ENCODE data around the gene WNT3.

GRCh38 chr17:46773221-46773605 lies 45.3 kb downstream of the WNT3 start:
- no peak for TF ChIP-seq PRDM4 (tag by site-specific recombination; IDR thresholded peaks at IDR 0.05)
- TF ChIP-seq ZNF785 (tag by site-specific recombination; IDR thresholded peaks at IDR 0.05), result no peak
- no peak for TF ChIP-seq CTCF (tag by site-specific recombination; IDR thresholded peaks at IDR 0.05)
- TF ChIP-seq ZNF335 (tag by site-specific recombination; conservative IDR thresholded peaks at IDR 0.05), result no peak
- TF ChIP-seq GLIS1 (tag by site-specific recombination; IDR thresholded peaks at IDR 0.05), result no peak
- no peak for TF ChIP-seq ATF2 (tag by site-specific recombination; IDR thresholded peaks at IDR 0.05; ENCODE audit: low read depth)
- no peak for TF ChIP-seq INSM2 (tag by site-specific recombination; IDR thresholded peaks at IDR 0.05)
- TF ChIP-seq ZBTB21 (tag by site-specific recombination; IDR thresholded peaks at IDR 0.05), result no peak
